ENCODE measurements around the gene PLEKHJ1.
A peak's percentile ranks its signal among the peaks of the same experiment; 100 is the strongest.

Gene PLEKHJ1

GRCh38 chr19:2278459-2279158, 42.5 kb upstream of the PLEKHJ1 start:
- DNase-seq (ENCODE audit: low read depth) = no peak
- no peak for TF ChIP-seq CTCF (conservative IDR thresholded peaks at IDR 0.05; ENCODE audit: low read depth, low read length)
- no peak overlapping the region for H3K4me3 ChIP-seq (ENCODE audit: low read depth, low read length)

GRCh38 chr19:2277138-2277537, 41.0 kb upstream of the PLEKHJ1 start:
- no peak overlapping the region for H3K4me3 ChIP-seq (ENCODE audit: low read depth, low read length)
- no peak for TF ChIP-seq CTCF (conservative IDR thresholded peaks at IDR 0.05; ENCODE audit: low read depth, low read length)
- no peak for DNase-seq (ENCODE audit: low read depth)

GRCh38 chr19:2276429-2276986, 40.4 kb upstream of the PLEKHJ1 start:
- TF ChIP-seq CTCF (conservative IDR thresholded peaks at IDR 0.05; ENCODE audit: low read depth, low read length) = no peak
- DNase-seq (ENCODE audit: low read depth) = no peak
- no peak overlapping the region for H3K4me3 ChIP-seq (ENCODE audit: low read depth, low read length)

GRCh38 chr19:2275588-2276428, 39.7 kb upstream of the PLEKHJ1 start:
- DNase-seq (ENCODE audit: low read depth) = no peak
- no peak overlapping the region for H3K4me3 ChIP-seq (ENCODE audit: low read depth, low read length)
- no peak for TF ChIP-seq CTCF (conservative IDR thresholded peaks at IDR 0.05; ENCODE audit: low read depth, low read length)

- DNase-seq (ENCODE audit: low read depth) = peak; percentile 70
- H3K4me3 ChIP-seq (ENCODE audit: low read depth, low read length) = no peak overlapping the region
- peak; percentile 76 for TF ChIP-seq CTCF (conservative IDR thresholded peaks at IDR 0.05; ENCODE audit: low read depth, low read length)
Measured at GRCh38 chr19:2274931-2275535, 38.9 kb upstream of the PLEKHJ1 start.

- H3K4me3 ChIP-seq (ENCODE audit: low read depth, low read length) = no peak overlapping the region
- DNase-seq (ENCODE audit: low read depth) = no peak
- no peak for TF ChIP-seq CTCF (conservative IDR thresholded peaks at IDR 0.05; ENCODE audit: low read depth, low read length)
Measured at GRCh38 chr19:2274185-2274711, 38.1 kb upstream of the PLEKHJ1 start.

Data from choroid plexus epithelial cell (primary cell).